ENCODE measurements around the gene ME3.
A peak's percentile ranks its signal among the peaks of the same experiment; 100 is the strongest.

Gene ME3

DNA sequence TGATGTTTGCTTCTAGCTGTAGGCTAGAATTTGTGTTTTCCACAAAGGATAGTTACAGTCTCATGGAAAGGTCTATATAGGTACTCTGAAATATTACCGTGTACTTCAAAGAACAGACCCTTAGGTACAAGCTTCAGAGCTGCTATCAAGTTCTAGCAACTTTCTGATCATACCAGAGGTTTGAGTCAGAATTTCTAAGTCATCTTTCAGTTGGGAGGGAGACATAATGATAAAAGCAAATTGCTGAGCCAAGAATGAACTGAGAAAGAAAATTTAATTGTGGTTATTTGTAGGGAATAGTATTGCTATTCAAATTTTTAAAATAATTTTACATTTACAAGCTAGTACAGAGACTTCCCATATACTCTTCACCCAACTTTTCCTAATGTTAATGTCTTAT lies 19.9 kb upstream of the ME3 start:
- no peak for DNase-seq

DNA sequence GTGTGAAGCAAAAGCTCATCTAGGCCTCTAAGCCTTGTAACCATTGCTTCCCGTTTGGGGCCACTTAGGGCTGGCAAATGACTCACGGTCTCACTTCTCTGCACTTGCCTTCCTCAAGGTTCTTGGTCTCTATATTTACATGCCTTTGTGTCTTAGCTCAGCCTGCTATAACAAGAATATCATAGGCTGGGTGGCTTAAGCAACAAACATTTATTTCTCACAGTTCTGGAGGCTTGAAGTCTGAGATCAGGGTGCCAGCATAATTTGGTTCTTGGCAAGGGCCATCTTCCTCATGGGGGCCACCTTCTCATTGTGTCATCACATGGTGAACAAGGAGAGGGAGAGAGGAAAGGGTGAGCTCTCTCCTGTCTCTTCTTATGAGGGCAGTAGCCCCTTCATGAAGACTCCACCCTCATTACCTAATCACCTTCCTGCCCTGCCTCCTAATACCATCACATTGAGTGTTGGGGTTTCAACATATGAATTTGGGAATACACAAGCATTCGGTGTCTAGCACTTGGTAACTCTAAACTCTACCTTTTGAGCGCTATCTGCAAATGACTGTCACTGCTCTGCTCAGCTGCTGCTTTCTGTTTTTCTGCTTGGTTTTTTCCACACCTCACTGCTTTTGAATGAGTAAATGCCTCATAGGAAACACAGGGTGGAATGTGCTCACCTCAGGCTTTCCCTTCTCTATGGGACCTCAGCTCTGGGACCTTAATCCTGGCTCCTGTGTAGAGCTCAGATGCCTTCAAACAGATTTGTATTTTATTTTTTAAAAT lies 16.2 kb upstream of the ME3 start:
- no peak for DNase-seq

DNA sequence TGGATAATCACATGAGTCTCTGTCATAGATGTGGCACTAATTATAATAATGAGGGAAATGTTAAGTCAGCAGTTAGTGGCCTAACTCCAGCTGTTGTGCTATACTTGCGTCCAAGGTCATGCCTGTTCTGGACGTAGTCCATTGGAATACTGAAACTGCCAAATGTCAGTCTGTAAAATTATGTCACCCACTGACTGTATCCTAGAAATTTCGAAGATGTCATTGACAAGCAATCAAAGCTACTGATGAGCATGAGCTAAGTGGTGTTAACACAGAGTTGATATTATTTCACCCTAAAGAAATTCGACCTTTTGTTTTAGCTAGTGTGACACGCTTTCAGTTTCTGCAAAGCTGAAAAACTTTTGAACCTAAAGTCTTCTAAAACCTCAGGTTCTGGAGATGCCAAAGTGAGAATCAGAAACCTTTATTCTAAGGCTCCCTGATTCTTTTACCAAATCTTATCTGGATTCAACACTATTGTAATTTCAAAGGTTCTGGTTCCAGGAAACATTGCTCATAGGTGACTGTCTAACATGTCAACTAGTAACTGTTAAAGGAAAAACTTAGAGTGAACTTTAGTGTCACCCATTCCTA lies 14.9 kb upstream of the ME3 start:
- no peak for DNase-seq

DNA sequence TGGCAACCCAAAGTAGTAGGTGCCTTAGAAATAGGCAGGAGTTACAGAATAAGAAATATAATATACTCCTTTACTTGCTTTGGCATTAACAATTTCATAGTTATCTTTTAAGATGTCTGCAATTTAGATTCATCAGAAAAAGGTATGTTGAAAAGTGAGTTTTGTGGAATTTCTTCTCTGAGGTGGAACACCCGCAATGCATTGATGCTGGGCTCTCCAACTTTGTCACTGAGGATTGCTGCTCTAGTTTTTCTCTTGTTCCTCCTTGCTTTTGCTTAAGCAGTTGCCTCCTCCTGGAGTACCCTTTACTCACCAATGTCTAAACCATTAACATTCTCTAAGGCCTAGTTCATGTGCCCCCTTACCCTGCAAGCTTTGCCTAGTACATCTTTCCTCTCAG lies 14.1 kb upstream of the ME3 start:
- DNase-seq, result no peak

DNA sequence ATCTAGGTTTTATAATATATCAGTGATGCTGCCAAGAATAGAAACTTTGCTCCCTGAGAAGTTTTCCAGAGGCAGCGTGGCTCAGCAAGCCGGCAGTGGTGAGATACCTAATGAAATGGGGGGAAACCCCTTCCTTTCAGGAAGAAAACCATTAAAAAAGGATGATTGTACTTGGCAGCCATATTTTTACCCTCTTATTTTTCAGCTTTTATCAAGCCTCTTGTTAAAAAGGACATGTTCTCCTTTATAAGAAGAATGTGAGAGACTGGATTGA lies 9.0 kb upstream of the ME3 start:
- DNase-seq, result no peak

DNA sequence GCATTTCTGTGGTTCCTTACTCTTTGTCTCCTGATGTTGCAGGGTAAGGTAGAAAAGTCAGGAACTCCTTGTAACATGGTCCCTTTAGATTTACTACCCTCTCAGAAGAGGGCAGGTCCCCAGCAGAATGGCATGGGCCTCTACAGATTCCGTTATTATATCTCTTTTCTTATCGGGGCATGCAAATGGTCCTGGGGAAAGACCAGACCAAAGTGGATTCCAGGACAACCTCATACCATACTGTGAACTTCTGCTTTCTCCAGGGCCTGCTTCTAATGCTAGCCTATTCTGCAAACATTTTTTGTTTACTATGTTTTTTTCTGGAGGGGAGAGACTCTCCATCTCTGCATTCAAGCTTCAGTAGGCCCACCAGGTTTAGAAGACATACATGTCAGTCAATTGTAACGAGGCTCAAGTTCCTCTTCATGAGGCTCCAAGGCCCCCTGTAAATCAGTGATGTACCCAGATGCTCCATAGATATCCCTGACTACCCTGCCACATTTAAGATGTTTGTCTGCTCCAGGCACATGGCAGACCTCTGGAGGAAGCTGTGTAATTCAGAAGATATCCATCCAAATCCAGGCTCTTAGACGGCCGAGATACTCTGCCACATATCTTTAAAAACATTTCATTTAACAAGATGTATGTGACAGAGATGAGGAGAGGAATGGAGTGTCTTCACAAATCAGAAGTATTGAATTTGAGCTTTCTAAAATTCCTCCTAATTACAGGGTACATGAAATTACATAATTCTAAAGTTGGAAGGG lies 8.5 kb upstream of the ME3 start:
- no peak for DNase-seq

DNA sequence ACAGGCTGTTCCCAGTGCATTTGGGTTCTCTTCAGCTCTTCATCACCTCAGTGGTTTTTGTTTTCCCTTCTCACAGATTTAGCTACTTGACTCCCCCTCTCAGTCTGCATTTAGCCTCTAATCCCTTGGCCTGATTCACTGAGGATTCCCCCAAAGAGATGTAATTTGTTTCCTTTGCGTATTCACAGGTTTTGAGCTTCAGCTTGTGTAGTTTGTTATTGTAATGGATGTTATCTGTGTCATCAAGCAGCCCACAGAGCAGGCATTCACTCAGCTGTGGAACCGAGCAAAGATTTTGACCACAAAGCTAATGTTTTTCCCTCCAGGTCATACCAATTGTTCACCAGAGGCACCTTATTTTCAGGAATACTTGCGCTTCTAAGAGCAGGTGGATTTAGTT lies 6.4 kb upstream of the ME3 start:
- DNase-seq, result no peak

DNA sequence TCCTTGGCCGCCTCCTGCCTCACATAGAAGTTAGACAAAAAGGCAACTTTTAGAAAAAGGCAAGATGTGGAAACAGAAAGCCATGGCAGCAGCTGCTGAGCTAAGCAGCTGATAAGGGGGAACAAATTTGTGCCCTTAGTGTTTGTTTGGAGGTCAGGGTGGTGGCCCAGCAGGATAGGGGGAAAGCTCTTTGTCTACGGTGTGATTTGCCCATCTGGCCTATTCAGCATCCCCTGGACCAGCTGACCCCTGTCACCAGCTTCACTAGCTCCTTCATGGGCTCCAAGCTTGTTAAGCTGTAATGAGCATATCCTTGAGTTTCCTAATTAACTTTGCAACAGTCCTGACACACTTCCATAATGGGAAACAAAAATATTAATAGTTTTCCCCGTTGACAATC lies 5.9 kb upstream of the ME3 start:
- no peak for DNase-seq

DNA sequence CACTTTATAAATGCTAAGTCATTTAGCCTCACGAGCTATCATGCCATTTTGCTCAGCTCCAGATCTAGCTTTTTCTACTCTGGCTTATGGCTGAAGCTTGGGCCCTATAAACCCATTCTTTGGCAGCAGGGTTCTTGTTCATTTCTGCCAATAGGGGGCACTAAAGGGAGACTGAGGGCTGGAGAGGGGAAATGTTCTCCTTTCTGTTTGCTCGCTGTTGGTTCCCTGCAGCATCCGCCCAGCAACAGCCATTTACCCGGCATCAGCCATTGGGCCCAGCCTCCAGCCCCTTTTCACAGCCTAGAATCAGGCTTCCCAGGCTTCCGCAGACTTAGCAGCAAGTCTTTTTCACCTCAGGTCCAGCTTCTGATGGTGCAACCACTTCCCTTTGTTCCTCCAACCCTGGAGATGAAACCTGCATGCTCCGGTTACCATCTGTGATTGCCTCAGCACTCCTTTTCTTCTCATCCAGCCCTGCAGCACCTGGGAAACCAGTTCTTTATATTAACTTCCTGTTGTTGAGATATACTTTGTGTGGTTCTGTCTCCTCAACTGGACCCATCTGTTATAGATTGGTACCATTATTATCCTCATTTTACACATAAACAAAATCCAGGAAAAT lies 4.2 kb upstream of the ME3 start:
- peak in 1 of 2 experiments; percentile 33 for DNase-seq

DNA sequence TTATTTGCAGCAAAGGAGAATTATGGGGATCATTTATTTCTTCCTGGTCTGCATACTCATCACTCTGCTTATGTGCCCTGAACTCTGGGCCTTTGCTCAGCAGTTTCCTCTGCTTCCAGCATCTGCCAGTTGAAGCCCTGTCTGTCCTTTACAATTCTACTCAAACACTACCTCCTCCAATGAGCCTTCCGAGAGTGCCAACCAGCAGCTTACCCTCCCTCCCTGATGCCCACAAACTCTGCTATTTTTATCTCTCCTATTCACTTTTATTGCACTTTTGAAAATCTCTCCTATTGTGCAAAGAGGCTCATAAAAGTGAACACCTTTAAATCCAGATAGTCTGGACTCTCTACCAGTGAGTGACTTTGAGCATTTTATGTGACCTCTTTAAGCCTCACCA lies 3.6 kb upstream of the ME3 start:
- no peak for DNase-seq

DNA sequence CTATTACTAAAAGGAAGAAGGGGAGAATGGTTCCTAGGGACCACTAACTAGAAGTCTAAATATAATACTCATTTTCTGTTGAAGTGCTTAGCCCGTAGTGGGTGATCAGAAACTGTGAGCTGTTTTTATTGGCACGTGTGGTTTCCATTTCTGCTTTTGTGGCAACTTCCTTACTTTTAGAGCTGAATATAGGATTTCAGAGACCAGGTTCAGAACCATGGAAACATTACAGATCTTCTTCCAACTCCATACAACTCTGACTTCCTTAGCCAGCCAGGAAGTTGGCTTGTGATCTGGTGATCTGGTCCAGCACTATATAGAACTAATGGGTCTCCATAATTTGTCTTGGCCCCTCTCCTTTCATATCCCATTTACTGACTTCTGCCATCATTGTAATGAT lies 2.6 kb upstream of the ME3 start:
- no peak for DNase-seq

DNA sequence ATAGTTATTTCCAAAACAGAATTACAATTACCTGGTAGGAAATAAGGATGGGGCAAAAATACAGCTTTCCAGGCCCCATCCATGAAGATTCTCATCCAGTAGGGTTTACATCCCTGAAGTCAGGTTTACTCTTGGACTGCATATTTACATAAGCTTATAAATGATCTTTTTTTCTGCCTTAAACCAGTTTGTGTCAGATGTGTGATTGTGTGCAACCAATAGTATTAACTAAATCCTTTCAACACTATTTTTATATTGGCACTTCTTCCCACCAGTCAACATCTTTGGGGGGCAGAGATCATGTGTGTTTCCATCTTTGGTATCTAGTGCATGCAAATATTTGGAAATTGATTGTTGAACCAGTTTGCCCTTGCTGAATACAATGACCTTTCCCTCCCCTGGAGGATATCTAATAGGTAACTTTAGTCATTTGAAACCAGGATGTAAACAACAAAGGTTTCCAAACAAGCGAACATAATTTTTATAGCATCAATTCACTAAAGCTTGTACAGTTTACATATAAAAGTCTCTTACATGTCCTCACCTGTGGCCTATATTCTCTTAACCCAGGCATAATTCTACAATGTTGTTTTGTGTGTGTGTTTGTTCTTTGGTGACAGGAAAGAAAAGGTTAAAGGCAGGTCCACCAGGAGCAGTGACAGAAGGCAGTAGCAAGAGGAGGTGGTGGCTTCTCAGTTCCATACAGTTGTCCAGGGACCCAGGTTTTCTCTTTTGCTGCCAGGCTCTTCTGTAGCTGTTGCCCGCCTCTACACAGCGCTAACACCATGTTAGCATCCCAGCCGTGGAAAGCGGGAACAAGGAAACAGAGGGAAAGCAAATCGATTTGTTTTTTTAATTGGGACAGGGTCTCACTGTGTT lies 1.7 kb upstream of the ME3 start:
- DNase-seq, result no peak

DNA sequence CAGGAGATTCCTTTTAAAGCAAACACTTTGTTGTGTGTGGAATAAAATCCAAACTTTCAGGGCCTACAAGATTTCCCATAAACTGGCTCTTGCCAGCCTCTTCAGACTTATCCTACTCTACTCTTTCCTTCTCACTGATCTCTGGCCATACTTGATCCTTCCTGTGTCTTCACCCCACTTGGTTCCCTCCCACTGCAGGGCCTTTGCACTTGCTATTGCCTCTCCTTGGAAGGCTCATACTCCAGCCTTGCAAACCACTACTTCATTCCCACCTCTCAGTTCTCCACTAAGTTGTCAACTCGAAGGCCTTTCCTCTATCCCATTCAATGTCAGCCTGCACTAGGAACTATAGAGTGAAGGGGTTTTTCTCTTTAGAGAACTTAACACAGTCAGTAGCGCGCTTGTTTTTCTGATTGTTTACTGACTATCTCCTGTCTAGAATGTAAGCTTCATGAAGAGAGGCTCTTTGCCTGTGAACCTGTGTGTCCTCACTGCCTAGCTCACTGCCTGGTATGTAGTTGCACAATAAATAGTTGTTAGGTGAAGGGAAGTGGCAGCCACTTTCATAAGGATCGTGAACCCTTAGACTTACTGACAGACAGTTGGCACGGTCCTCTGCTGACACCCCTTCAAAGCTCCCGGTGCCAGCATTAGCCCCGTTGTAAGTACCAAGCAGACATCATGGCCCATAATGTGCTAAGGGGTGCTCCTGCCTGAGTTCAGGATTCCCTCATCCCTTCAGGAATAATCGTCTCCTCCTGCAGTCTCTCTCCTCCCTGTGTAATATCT lies 833 bp upstream of the ME3 start:
- no peak for DNase-seq

DNA sequence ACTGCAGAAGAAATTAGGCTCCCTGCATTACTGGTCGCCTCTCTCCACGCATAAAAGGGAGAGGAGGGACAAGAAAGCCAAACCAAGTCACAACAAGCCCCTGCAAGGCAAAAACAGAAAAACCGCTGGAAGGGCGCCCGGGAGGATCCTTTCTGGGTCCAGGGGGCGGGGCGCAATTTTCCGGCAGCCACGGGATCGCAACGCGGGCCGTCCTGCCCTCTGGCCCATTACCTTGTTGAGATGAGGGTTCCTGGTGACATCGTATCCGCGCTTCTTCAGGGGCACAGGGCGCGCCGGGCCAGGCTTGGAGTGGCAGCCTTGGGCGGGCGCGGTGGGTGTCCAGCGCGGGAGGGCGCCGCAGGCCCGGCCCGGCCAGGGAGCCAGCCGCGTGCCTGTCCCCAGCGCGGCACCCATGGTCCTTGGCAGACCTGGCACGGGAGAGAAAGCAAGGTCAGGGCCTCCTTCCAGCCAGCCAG lies 847 bp downstream of the ME3 start:
- DNase-seq, result no peak

DNA sequence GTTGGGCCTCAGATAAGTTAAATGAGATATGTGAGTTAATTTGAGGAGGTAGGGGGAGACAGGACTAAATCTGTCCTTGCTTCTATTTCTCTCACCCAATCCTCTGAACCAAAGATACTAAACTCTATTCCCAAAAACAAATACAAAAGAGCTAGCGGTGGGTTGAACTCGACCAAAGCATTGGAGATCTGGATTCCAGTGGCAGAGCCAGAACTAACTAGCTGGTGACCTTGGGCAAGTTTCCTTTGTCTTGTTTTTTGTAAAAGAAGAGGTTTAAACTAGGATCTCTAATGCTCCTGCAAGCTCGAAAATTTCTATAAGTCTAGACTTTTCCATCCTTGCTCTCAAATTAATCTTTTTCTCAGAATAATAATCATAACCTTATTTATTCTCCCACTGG lies 1.5 kb downstream of the ME3 start:
- no peak for DNase-seq

DNA sequence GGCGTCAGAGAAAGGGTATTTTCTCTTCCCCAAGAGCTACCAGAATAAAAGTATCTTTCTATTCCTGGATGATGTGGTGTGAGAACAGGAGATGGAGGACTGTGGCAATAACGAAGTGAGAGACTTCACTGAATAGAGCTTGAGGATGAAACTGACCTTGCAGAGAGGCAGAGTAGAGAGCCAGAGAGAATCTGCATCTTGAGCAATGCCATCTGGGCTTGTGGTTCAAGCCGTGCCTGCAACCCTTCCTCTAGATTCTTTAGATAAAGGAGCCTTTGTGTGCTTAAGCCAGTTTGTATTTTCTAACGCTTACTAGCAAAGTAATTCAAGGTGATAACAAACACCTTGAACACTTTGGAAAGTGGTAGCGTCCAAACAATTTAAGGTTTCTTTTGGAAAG lies 2.2 kb downstream of the ME3 start:
- no peak for DNase-seq

DNA sequence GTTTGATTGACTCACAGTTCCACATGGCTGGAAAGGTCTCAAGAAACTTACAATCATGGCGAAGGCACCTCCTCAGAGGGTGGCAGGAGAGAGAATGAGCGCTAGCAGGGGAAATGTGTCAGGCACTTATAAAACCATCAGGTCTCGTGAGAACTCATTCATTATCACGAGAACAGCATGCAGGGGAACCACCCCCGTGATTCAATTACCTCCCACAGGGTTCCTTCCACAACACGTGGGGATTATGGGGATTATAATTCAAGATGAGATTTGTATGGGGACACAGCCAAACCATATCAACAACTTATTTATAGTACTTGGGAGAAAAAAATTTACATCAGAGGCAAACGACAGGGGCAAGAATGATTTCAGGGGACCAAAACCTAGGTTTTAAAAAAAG lies 3.0 kb downstream of the ME3 start:
- DNase-seq, result no peak

DNA sequence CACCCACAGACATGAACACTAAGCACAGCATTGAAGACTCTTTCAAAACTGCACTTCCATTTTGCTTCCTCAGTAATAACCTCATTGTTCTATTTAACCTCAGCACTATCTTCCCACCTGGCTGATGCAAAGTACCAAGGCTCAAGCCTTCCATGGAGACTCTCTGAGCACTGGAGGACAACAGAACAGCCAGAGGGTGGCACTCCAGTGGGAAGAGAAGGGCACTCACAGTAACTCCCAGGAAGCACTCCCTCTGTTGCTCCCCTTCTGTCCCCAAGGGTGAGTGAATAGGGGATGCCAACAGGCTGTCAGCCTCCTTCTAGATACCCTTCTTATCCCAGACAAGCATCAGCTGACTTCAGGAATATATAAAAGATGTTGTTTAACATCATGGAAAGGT lies 3.5 kb downstream of the ME3 start:
- DNase-seq, result no peak

DNA sequence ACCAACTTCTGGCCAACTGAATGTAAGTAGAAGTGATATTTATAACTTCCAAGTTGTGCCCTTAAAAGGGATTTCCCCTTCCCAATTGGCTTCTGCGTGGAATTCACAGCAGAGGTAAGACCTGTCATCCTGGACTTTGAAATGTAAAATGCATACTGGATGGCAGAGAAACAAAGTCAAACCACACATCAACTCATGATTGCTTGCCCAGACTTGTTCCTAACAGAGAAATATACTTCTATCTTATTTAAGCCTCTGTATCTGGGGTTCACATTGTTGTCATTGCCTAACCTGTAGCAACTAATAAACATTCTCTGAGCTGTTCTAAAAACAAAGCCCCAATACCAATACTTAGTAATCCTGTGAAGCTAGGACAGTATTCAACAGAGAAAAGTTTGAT lies 6.2 kb downstream of the ME3 start:
- no peak for DNase-seq

DNA sequence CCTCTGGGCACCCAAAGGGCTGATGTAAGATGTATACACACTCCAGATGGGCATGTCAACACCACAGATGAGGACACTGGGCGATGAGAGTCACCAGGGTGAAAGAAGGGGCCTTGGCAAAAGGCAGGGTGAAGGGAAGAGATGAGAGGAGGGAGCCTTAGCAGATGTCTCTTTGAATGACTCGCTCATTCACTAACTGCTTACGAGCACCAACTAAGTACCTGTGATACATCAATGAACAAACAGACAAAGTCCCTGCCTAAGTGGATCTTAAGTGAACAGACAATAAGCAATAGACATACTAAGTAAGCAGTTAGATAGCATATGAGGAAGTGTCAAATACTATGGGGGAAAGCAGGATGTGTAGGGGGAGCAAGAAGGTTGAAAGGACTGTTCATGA lies 7.5 kb downstream of the ME3 start:
- no peak for DNase-seq

DNA sequence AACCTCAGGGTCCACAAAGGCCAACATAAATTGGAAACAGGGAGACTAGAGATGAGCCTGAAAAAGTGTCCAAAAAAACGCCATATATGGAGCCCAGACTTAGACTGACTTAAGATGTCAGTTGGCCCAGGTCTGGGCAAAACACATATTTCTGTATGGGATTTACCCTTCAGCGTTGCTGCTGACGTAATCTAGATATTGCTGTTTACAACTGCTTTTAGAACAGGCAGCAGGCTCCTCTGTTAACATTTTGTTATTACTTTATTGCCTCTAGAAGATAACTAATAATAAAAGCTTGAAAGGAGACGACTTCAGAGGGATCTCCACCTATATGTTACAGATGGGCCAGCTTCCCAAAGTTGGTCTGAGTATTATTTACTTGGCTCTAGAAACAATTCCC lies 8.7 kb downstream of the ME3 start:
- DNase-seq, result no peak

DNA sequence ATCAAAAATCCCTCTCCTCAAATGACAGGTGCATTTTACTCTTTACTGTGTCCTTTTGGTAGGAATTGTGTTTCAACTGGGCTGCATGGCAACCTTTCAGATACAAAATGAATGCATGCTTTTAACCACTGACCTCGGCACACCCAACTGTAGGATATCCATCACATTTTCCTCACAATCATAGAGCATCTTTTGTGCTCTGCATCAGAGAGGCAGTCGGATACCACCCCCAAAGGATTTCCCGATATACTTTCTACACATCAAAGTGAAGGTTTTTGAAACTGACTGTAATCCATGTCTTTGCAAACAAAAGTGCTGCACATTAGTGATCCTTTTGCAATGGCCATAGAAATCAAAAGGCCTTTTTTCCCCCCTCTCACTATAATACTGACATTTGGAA lies 9.1 kb downstream of the ME3 start:
- no peak for DNase-seq

All from NCI-H1930 (cell line).